HG03575 (cell line): Measurements from ENCODE around the gene SCD.

Experiments used
- ATAC-seq: cut with Tn5 transposase; IDR thresholded peaks from one replicate; pipeline ENCODE4 v1.9.1; 2021; ENCODE audit not compliant: unreplicated experiment, insufficient number of reproducible peaks, low FRiP score; ENCODE audit errors: extremely low read depth

SCD gene

GRCh38 chr10:100380400-100380799 is 33.4 kb downstream of the SCD start:
- no peak for ATAC-seq

- ATAC-seq = no peak
Observed at GRCh38 chr10:100382553-100382952, 35.5 kb downstream of the SCD start.

GRCh38 chr10:100383251-100383650 is 36.2 kb downstream of the SCD start:
- no peak for ATAC-seq

GRCh38 chr10:100391163-100392002 is 44.4 kb downstream of the SCD start:
- no peak for ATAC-seq

GRCh38 chr10:100392686-100393003 is 45.6 kb downstream of the SCD start:
- ATAC-seq = no peak

- no peak for ATAC-seq
Observed at GRCh38 chr10:100395626-100396025, 48.6 kb downstream of the SCD start.

- no peak for ATAC-seq
Observed at GRCh38 chr10:100396605-100397004, 49.6 kb downstream of the SCD start.

GRCh38 chr10:100401631-100402328 is 54.7 kb downstream of the SCD start:
- ATAC-seq = no peak

GRCh38 chr10:100403734-100404133 is 56.7 kb downstream of the SCD start:
- ATAC-seq = no peak

- ATAC-seq = no peak
Observed at GRCh38 chr10:100413173-100413572, 66.1 kb downstream of the SCD start.
